ENCODE results near the gene TMCC2.

Gene TMCC2

DNA sequence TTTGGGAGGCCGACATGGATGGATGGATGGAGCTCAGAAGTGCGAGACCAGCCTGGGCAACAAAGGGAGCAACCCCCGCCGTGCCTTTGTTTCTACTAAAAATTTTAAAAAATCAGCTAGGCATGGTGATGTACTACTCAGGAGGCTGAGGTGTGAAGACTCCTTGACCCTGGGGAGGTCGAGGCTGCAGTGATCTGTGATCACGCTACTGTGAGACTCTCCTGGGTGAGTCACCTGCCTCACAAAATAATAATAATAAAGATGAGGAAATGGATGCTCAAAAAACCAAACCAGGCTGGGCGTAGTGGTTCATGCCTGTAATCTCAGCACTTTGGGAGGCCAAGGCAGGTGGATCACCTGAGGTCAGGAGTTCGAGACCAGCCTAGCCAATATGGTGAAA lies 35.5 kb upstream of the TMCC2 start:
- H3K14ac ChIP-seq (ENCODE audit: low read length in 2 of 2) = no peak overlapping the region
- H3K27ac ChIP-seq (ENCODE audit: low read length, poor library complexity, severe bottlenecking) = no peak overlapping the region
- H3K4me1 ChIP-seq (ENCODE audit: control insufficient read depth, insufficient read depth, low read depth, low read length) = peaks cover 14% of the 10 kb centered on the region
- H2BK15ac ChIP-seq (ENCODE audit: low read depth, poor library complexity, severe bottlenecking) = no peak overlapping the region
- H3K79me1 ChIP-seq (replicated peaks; ENCODE audit: low read length, poor library complexity, severe bottlenecking) = peaks cover 30% of the 10 kb centered on the region
- H4K91ac ChIP-seq (ENCODE audit: low read length) = no peak overlapping the region
- H2AK5ac ChIP-seq (ENCODE audit: low read length, severe bottlenecking) = no peak overlapping the region
- no peaks in the 10 kb centered on the region for H3K9me3 ChIP-seq (ENCODE audit: control insufficient read depth, low read length)
- H3K9ac ChIP-seq (ENCODE audit: low read length) = no peak overlapping the region
- H3K27me3 ChIP-seq (ENCODE audit: control insufficient read depth in 1 of 2, insufficient read depth in 1 of 2, low read length in 2 of 2) = no peaks in the 10 kb centered on the region
- peaks cover 3% of the 10 kb centered on the region in 2 experiments for H3K36me3 ChIP-seq (ENCODE audit: control insufficient read depth in 1 of 2, insufficient read depth in 2 of 2, low read depth in 1 of 2, low read length in 2 of 2)
- no peak overlapping the region for H3K4me3 ChIP-seq (ENCODE audit: insufficient read depth in 1 of 2, low read depth in 1 of 2, low read length in 2 of 2)
- H3K4ac ChIP-seq (ENCODE audit: low read depth in 1 of 2, low read length in 2 of 2) = no peak overlapping the region
- no peak overlapping the region for H2BK120ac ChIP-seq (ENCODE audit: low read depth, low read length)
- H2BK5ac ChIP-seq (ENCODE audit: low read depth, low read length, poor library complexity, severe bottlenecking) = no peak overlapping the region
- H2BK12ac ChIP-seq (ENCODE audit: low read length in 2 of 2) = no peak overlapping the region
- no peak overlapping the region for H2AFZ ChIP-seq (ENCODE audit: low read depth, low read length)
- DNase-seq = no peak
- no peak overlapping the region for H4K8ac ChIP-seq (ENCODE audit: low read length)
- no peak overlapping the region for H3K18ac ChIP-seq (ENCODE audit: low read depth in 1 of 2, low read length in 2 of 2)
- WGBS = 86% methylated on average over 7 of the region's 8 CpGs
- H3K23ac ChIP-seq (ENCODE audit: low read length in 2 of 2) = no peak overlapping the region
- H3K4me2 ChIP-seq (ENCODE audit: low read length, poor library complexity, severe bottlenecking) = no peak overlapping the region

DNA sequence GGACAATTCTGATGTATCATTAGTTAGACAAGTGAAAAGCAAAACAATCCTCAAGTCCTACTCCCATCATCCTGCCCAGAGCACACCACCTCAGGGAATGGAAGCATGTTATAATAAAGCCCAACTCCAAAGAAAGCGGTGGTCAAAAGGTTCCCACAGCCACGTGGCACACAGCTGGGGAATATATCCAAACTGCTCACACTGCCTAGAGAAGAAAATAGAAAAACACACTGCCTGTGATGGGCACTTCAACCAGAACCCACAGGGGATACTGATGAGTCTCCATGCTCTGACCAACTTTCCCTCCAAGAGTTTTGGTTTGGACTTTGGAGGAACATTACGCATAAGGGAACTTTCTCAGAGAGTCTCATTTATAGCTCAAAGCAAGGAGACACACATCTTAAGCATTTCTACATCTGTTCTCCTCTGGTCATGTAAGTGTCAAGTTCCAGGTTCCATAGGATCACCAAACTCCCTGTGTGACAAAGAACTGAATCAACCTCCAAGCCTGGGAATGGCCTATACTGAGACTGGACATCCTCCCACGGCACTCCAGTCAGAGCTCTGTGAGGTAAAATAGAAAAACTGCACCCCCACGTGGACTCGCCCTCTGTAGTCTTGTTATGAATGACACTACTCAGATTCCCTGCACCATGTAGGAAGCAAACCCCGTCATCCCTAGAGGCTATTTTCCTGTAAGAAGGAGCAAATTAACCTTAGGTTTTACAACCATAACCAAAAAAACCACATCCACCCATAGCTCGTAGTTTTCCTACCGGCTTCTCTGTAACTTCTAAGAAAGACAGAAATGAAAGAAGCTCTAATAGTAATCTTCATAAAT lies 28.4 kb upstream of the TMCC2 start:
- Histone ChIP-seq H2BK120ac (ENCODE audit: low read depth, low read length) (no peak overlapping the region), H3K9ac (ENCODE audit: low read length) (no peak overlapping the region), H3K23ac (ENCODE audit: low read length in 2 of 2) (no peak overlapping the region), H3K27ac (ENCODE audit: low read length, poor library complexity, severe bottlenecking) (no peak overlapping the region), H3K4me1 (ENCODE audit: control insufficient read depth, insufficient read depth, low read depth, low read length) (peaks cover 2% of the 10 kb centered on the region), H2BK12ac (ENCODE audit: low read length in 2 of 2) (no peak overlapping the region), H3K27me3 (ENCODE audit: control insufficient read depth in 1 of 2, insufficient read depth in 1 of 2, low read length in 2 of 2) (no peaks in the 10 kb centered on the region), H3K4me3 (ENCODE audit: insufficient read depth in 1 of 2, low read depth in 1 of 2, low read length in 2 of 2) (no peak overlapping the region), H4K91ac (ENCODE audit: low read length) (no peak overlapping the region), H2AFZ (ENCODE audit: low read depth, low read length) (no peak overlapping the region), H2BK15ac (ENCODE audit: low read depth, poor library complexity, severe bottlenecking) (no peak overlapping the region), H3K14ac (ENCODE audit: low read length in 2 of 2) (no peak overlapping the region), H3K9me3 (ENCODE audit: control insufficient read depth, low read length) (no peaks in the 10 kb centered on the region), H3K79me1 (replicated peaks; ENCODE audit: low read length, poor library complexity, severe bottlenecking) (peaks cover 32% of the 10 kb centered on the region), H2AK5ac (ENCODE audit: low read length, severe bottlenecking) (no peak overlapping the region), H3K36me3 (ENCODE audit: control insufficient read depth in 1 of 2, insufficient read depth in 2 of 2, low read depth in 1 of 2, low read length in 2 of 2) (no peaks in the 10 kb centered on the region), H2BK5ac (ENCODE audit: low read depth, low read length, poor library complexity, severe bottlenecking) (no peak overlapping the region), H3K4ac (ENCODE audit: low read depth in 1 of 2, low read length in 2 of 2) (no peak overlapping the region), H3K18ac (ENCODE audit: low read depth in 1 of 2, low read length in 2 of 2) (no peak overlapping the region), H4K8ac (ENCODE audit: low read length) (no peak overlapping the region), H3K4me2 (ENCODE audit: low read length, poor library complexity, severe bottlenecking) (no peak overlapping the region)
- WGBS = 93% methylated on average over 7 of the region's 9 CpGs
- DNase-seq = no peak

DNA sequence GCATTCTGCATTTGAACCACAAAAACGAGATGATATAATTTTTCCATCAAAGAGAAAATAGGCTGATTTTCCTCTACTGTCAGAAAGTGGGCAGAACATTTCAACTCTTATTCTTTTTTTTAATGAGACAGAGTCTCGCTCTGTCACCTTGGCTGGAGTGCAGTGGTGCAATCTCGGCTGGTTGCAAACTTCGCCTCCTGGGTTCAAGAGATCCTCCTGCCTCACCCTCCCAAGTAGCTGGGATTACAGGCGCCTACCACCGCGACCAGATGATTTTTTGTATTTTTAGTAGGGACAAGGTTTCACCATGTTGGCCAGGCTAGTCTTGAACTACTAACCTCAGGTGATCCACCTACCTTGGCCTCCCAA lies 27.8 kb upstream of the TMCC2 start:
- Histone ChIP-seq H2BK12ac (ENCODE audit: low read length in 2 of 2) (no peak overlapping the region), H2BK120ac (ENCODE audit: low read depth, low read length) (no peak overlapping the region), H3K23ac (ENCODE audit: low read length in 2 of 2) (no peak overlapping the region), H2BK15ac (ENCODE audit: low read depth, poor library complexity, severe bottlenecking) (no peak overlapping the region), H3K27ac (ENCODE audit: low read length, poor library complexity, severe bottlenecking) (no peak overlapping the region), H3K4me2 (ENCODE audit: low read length, poor library complexity, severe bottlenecking) (no peak overlapping the region), H4K91ac (ENCODE audit: low read length) (no peak overlapping the region), H3K4ac (ENCODE audit: low read depth in 1 of 2, low read length in 2 of 2) (no peak overlapping the region), H2BK5ac (ENCODE audit: low read depth, low read length, poor library complexity, severe bottlenecking) (no peak overlapping the region), H3K4me1 (ENCODE audit: control insufficient read depth, insufficient read depth, low read depth, low read length) (peaks cover 2% of the 10 kb centered on the region), H3K9ac (ENCODE audit: low read length) (no peak overlapping the region), H4K8ac (ENCODE audit: low read length) (no peak overlapping the region), H3K27me3 (ENCODE audit: control insufficient read depth in 1 of 2, insufficient read depth in 1 of 2, low read length in 2 of 2) (no peaks in the 10 kb centered on the region), H3K36me3 (ENCODE audit: control insufficient read depth in 1 of 2, insufficient read depth in 2 of 2, low read depth in 1 of 2, low read length in 2 of 2) (no peaks in the 10 kb centered on the region), H2AFZ (ENCODE audit: low read depth, low read length) (no peak overlapping the region), H3K79me1 (replicated peaks; ENCODE audit: low read length, poor library complexity, severe bottlenecking) (peaks cover 30% of the 10 kb centered on the region), H2AK5ac (ENCODE audit: low read length, severe bottlenecking) (no peak overlapping the region), H3K4me3 (ENCODE audit: insufficient read depth in 1 of 2, low read depth in 1 of 2, low read length in 2 of 2) (no peak overlapping the region), H3K9me3 (ENCODE audit: control insufficient read depth, low read length) (no peaks in the 10 kb centered on the region), H3K14ac (ENCODE audit: low read length in 2 of 2) (no peak overlapping the region), H3K18ac (ENCODE audit: low read depth in 1 of 2, low read length in 2 of 2) (no peak overlapping the region)
- WGBS = 92% methylated on average over 4 of the region's 7 CpGs
- DNase-seq = no peak

DNA sequence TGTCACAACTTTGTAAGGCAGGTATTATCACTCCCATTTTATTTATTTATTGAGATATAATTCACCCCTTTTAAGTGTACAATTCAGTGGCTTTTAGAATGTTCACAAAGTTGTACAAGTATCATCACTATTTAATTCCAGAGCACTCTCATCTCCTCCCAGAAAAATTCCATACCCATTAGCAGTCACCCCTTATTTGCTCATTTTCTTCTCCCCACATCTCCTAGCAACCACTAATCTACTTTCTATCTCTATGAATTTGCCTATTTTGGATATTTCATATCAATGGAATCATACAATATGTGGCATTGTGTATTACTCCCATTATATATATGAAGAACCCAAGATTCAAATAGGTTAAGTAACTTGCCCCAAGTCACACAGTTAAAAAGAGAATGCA lies 23.2 kb upstream of the TMCC2 start:
- Histone ChIP-seq H2AFZ (ENCODE audit: low read depth, low read length) (no peak overlapping the region), H3K79me1 (replicated peaks; ENCODE audit: low read length, poor library complexity, severe bottlenecking) (peaks cover 14% of the 10 kb centered on the region), H3K36me3 (ENCODE audit: control insufficient read depth in 1 of 2, insufficient read depth in 2 of 2, low read depth in 1 of 2, low read length in 2 of 2) (no peaks in the 10 kb centered on the region), H2BK120ac (ENCODE audit: low read depth, low read length) (no peak overlapping the region), H3K9ac (ENCODE audit: low read length) (peak overlapping the region; percentile 66), H4K8ac (ENCODE audit: low read length) (no peak overlapping the region), H3K27ac (ENCODE audit: low read length, poor library complexity, severe bottlenecking) (no peak overlapping the region), H4K91ac (ENCODE audit: low read length) (no peak overlapping the region), H3K4ac (ENCODE audit: low read depth in 1 of 2, low read length in 2 of 2) (no peak overlapping the region), H3K4me2 (ENCODE audit: low read length, poor library complexity, severe bottlenecking) (no peak overlapping the region), H2AK5ac (ENCODE audit: low read length, severe bottlenecking) (no peak overlapping the region), H3K14ac (ENCODE audit: low read length in 2 of 2) (no peak overlapping the region), H3K4me3 (ENCODE audit: insufficient read depth in 1 of 2, low read depth in 1 of 2, low read length in 2 of 2) (no peak overlapping the region), H3K4me1 (ENCODE audit: control insufficient read depth, insufficient read depth, low read depth, low read length) (peaks cover 5% of the 10 kb centered on the region), H3K9me3 (ENCODE audit: control insufficient read depth, low read length) (no peaks in the 10 kb centered on the region), H2BK5ac (ENCODE audit: low read depth, low read length, poor library complexity, severe bottlenecking) (no peak overlapping the region), H3K23ac (ENCODE audit: low read length in 2 of 2) (no peak overlapping the region), H2BK12ac (ENCODE audit: low read length in 2 of 2) (no peak overlapping the region), H3K27me3 (ENCODE audit: control insufficient read depth in 1 of 2, insufficient read depth in 1 of 2, low read length in 2 of 2) (no peaks in the 10 kb centered on the region), H2BK15ac (ENCODE audit: low read depth, poor library complexity, severe bottlenecking) (no peak overlapping the region), H3K18ac (ENCODE audit: low read depth in 1 of 2, low read length in 2 of 2) (no peak overlapping the region)
- peak; percentile 46 for DNase-seq
